OCI-LY7 (cell line): ENCODE data around the gene PGF.

ENCODE experiments used
- CTCF ChIP-seq: fragments of 200-600 bp; sonication (generic); conservative IDR thresholded peaks from 2 replicates; pipeline ENCODE4 v1.5.1; 2014; ENCODE audit warnings: mild to moderate bottlenecking, antibody characterized with exemption, low read length, moderate library complexity, mixed read lengths
- EZH2phosphoT487 ChIP-seq: fragments of 200-600 bp; sonication (generic); IDR thresholded peaks from 2 replicates; pipeline ENCODE4 v1.6.1; 2018; ENCODE audit warnings: low read depth, borderline replicate concordance, mild to moderate bottlenecking, mixed run types, antibody characterized with exemption, low read length, moderate library complexity, mixed read lengths

GRCh38 chr14:74949859-74950573, 5.4 kb downstream of the PGF start:
- no peak for TF ChIP-seq CTCF
- TF ChIP-seq EZH2phosphoT487, result no peak
